ENCODE data around the gene SLC47A1. TPM values are rescaled to one million over a fixed set of nuclear protein-coding genes. Genes with fewer than 3 reads are reported as not detected.

SLC47A1 gene
- total RNA-seq, 2 donors from 2014 or later = 4.1 to 17.0 TPM

DNA sequence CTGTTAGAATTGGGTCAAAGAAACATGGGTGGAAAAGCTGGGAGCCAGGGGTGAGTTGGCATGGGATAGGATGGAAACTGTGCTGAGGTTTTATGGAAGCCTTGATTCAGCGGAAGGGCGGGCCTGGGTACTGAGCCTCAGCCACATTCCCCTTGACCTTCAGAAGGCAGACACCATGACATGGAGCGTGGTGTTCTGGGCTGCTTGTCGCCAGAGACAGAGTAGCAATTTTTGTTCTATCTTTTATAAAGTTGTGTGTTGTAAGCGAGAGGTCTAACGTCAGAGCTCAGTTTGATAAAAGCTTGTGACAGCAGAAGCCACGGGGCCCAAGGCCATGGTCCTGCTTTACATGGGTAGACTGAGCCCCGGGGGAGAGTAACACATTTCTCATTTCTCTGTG, 50.2 kb downstream of the SLC47A1 start:
- Histone ChIP-seq H3K4me3 (no peak overlapping the region), H3K36me3 (no peaks in the 10 kb centered on the region), H3K9me3 (no peaks in the 10 kb centered on the region), H3K27me3 (replicated peaks; ENCODE audit: insufficient read depth) (no peaks in the 10 kb centered on the region), H3K27ac (no peak overlapping the region), H3K4me1 (ENCODE audit: control insufficient read depth in 1 of 2, low read depth in 2 of 2) (peaks cover 0 to 7% of the 10 kb centered on the region in 2 donors)
- no peak for DNase-seq (ENCODE audit: low spot score)
- ATAC-seq (ENCODE audit: insufficient number of reproducible peaks, low FRiP score, low read depth) = no peak
- TF ChIP-seq, protein P1, sequence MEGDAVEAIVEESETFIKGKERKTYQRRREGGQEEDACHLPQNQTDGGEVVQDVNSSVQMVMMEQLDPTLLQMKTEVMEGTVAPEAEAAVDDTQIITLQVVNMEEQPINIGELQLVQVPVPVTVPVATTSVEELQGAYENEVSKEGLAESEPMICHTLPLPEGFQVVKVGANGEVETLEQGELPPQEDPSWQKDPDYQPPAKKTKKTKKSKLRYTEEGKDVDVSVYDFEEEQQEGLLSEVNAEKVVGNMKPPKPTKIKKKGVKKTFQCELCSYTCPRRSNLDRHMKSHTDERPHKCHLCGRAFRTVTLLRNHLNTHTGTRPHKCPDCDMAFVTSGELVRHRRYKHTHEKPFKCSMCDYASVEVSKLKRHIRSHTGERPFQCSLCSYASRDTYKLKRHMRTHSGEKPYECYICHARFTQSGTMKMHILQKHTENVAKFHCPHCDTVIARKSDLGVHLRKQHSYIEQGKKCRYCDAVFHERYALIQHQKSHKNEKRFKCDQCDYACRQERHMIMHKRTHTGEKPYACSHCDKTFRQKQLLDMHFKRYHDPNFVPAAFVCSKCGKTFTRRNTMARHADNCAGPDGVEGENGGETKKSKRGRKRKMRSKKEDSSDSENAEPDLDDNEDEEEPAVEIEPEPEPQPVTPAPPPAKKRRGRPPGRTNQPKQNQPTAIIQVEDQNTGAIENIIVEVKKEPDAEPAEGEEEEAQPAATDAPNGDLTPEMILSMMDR (IDR thresholded peaks at IDR 0.05) = no peak

DNA sequence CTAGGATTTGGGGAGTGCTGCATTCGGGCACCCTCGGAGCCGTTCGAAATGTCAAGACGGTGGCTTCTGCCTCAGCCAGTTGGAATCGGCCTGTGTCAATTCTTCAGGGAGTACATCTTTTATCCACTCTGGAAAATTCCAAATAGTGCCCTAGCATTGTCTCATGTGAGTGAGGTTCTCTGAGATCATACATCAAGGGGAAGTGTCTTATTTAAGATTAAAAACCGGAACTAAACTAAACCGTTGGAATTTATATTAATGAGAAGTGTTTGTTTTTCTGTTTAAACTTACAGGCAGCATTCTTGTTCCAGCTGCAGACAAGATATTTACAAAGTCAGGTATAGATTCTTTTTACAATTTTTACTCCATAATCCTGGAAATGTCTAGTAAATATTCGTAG, 56.8 kb downstream of the SLC47A1 start:
- no peak for DNase-seq (ENCODE audit: low spot score)
- ATAC-seq (ENCODE audit: insufficient number of reproducible peaks, low FRiP score, low read depth) = no peak
- Histone ChIP-seq H3K27me3 (replicated peaks; ENCODE audit: insufficient read depth) (no peaks in the 10 kb centered on the region), H3K27ac (no peak overlapping the region), H3K36me3 (no peaks in the 10 kb centered on the region), H3K4me3 (no peak overlapping the region), H3K9me3 (no peaks in the 10 kb centered on the region), H3K4me1 (ENCODE audit: control insufficient read depth in 1 of 2, low read depth in 2 of 2) (no peaks in the 10 kb centered on the region)
- TF ChIP-seq, protein P1 (IDR thresholded peaks at IDR 0.05) = no peak

GRCh38 chr17:19590912-19591551, 57.4 kb downstream of the SLC47A1 start:
- H3K36me3 ChIP-seq = no peaks in the 10 kb centered on the region
- DNase-seq (ENCODE audit: low spot score) (no peak), ATAC-seq (ENCODE audit: insufficient number of reproducible peaks, low FRiP score, low read depth) (no peak)
- H3K4me1 ChIP-seq (ENCODE audit: control insufficient read depth in 1 of 2, low read depth in 2 of 2) = no peaks in the 10 kb centered on the region
- H3K9me3 ChIP-seq = no peaks in the 10 kb centered on the region
- no peak overlapping the region for H3K4me3 ChIP-seq
- H3K27me3 ChIP-seq (replicated peaks; ENCODE audit: insufficient read depth) = no peaks in the 10 kb centered on the region
- TF ChIP-seq, protein P1 (IDR thresholded peaks at IDR 0.05) = no peak
- no peak overlapping the region for H3K27ac ChIP-seq

- Histone ChIP-seq H3K4me1 (ENCODE audit: control insufficient read depth in 1 of 2, low read depth in 2 of 2) (no peaks in the 10 kb centered on the region), H3K9me3 (no peaks in the 10 kb centered on the region), H3K27me3 (replicated peaks; ENCODE audit: insufficient read depth) (no peaks in the 10 kb centered on the region), H3K4me3 (no peak overlapping the region), H3K36me3 (no peaks in the 10 kb centered on the region), H3K27ac (no peak overlapping the region)
- DNase-seq (ENCODE audit: low spot score) = no peak
- TF ChIP-seq, protein P1 (IDR thresholded peaks at IDR 0.05) = no peak
- ATAC-seq (ENCODE audit: insufficient number of reproducible peaks, low FRiP score, low read depth) = no peak
Measured at GRCh38 chr17:19592316-19592715, 58.7 kb downstream of the SLC47A1 start.

DNA sequence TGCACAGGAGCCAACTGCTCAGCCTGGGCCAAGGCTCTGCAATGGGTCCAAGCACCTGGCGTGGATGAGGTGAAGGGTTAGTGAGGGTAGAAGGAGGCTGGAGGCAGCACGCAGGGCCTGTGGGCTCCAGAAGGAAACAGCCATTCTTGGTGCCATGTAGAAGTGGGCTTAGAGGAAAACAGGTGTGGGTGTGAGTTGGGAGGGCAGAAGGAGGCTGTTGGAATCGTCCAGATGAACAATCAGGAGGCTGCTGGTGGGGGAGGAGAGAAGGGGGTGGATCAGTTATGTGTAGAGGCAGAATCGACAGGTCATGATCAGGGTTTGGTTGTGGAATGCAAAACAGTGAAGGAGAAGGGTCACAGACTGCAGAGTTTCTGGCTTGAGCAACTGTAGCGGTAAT, 63.2 kb downstream of the SLC47A1 start:
- TF ChIP-seq, protein P1 (IDR thresholded peaks at IDR 0.05) = no peak
- Histone ChIP-seq H3K27me3 (replicated peaks; ENCODE audit: insufficient read depth) (no peaks in the 10 kb centered on the region), H3K27ac (no peak overlapping the region), H3K9me3 (no peaks in the 10 kb centered on the region), H3K4me1 (ENCODE audit: control insufficient read depth in 1 of 2, low read depth in 2 of 2) (no peaks in the 10 kb centered on the region), H3K4me3 (no peak overlapping the region), H3K36me3 (no peaks in the 10 kb centered on the region)
- no peak for ATAC-seq (ENCODE audit: insufficient number of reproducible peaks, low FRiP score, low read depth)
- DNase-seq (ENCODE audit: low spot score) = no peak

Measured in thoracic aorta (tissue), 2 donors.